ENCODE data around the gene PDIA6. TPM values are rescaled to one million over a fixed set of nuclear protein-coding genes. Genes with fewer than 3 reads are reported as not detected.
"Not testable (repeated sequence)": the region's sequence is repeated elsewhere in the genome, so short reads cannot be mapped to it uniquely, and the experiment has no call there.

Gene PDIA6
- total RNA-seq, 1 donor from 2014 or later, result 316 TPM

GRCh38 chr2:10813163-10814138 lies 866 bp upstream of the PDIA6 start:
- not testable (repeated sequence) for DNase-seq (ENCODE audit: extremely low read depth, low read depth, low spot score)

- no peak for DNase-seq (ENCODE audit: extremely low read depth, low read depth, low spot score)
These were observed 1.1 kb downstream of the PDIA6 start for GRCh38 chr2:10811517-10811916.

- DNase-seq (ENCODE audit: extremely low read depth, low read depth, low spot score), result no peak
These were observed 2.1 kb downstream of the PDIA6 start for GRCh38 chr2:10810202-10811161.

DNA sequence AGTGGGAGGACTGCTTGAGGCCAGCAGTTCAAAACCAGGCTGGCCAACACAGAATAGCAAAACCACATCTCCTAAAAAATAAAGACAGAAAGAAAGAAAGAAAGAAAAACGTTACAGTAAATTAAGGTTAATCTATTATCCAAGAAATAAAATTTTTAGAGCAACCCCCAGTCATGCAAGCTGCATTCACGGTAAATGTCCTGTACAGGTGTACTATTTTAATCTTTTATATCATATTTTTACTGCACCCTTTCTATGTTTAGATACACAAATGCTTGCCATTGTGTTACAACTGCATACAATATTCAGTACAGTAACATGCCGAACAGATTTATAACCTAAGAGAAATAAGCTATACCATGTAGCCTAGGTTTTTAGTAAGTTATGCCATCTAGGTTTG lies 6.0 kb downstream of the PDIA6 start:
- no peak for DNase-seq (ENCODE audit: extremely low read depth, low read depth, low spot score)

DNA sequence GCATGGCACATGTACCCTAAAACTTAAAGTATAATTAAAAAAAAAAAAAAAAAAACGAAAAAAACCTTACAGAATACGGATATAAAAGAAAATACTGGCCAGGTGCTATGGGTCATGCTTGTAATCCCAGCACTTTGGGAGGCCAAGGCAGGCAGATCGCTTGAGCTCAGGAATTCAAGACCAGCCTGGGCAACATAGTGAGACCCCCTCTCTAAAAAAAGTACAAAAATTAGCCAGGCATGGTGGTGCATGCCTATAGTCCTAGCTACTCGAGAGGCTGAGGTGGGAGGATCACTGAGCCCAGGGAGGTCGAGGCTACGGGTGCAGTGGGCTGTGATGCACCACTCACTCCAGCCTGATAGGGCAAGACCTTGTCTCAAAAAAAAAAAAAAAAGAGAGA lies 6.6 kb downstream of the PDIA6 start:
- not testable (repeated sequence) for DNase-seq (ENCODE audit: extremely low read depth, low read depth, low spot score)

GRCh38 chr2:10802657-10803056 lies 9.9 kb downstream of the PDIA6 start:
- no peak for DNase-seq (ENCODE audit: extremely low read depth, low read depth, low spot score)

DNA sequence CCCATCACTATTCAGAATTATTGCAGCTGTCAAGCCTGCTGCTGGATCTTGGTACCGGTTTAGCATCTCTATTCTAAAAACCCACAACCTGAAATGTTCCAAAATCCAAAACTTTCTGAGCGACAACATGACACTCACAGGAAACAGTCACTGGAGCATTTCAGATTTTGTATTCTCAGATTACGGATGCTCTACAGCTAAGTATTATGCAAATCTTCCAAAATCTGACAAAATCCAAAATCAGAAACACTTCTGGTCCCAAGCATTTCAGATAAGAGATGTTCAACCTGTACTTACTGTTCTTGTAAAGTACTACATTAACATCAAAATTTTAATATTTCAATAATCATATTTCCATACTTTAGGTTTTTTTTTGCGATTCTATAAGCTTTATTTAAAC lies 12.4 kb downstream of the PDIA6 start:
- no peak for DNase-seq (ENCODE audit: extremely low read depth, low read depth, low spot score)

GRCh38 chr2:10798783-10799182 lies 13.8 kb downstream of the PDIA6 start:
- DNase-seq (ENCODE audit: extremely low read depth, low read depth, low spot score), result no peak

DNA sequence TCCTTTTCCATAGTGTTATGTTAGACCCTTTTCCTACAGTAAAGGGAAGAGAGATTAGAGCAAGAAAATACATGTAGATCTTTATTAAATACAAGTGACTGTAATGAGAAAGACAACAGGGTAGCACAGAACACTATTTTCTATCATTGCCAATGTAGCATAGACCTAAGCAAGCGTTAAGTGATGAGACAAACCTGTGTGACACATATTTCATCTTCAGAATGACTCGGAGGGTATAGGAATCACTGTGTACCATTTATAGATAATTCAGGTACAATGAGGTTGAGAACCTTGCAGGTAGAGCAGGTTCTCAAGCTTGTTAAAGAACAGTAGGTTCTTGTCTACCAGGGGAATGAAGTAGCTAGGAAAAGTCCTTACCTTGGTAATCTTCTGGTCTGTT lies 15.9 kb downstream of the PDIA6 start:
- DNase-seq (ENCODE audit: extremely low read depth, low read depth, low spot score), result no peak

DNA sequence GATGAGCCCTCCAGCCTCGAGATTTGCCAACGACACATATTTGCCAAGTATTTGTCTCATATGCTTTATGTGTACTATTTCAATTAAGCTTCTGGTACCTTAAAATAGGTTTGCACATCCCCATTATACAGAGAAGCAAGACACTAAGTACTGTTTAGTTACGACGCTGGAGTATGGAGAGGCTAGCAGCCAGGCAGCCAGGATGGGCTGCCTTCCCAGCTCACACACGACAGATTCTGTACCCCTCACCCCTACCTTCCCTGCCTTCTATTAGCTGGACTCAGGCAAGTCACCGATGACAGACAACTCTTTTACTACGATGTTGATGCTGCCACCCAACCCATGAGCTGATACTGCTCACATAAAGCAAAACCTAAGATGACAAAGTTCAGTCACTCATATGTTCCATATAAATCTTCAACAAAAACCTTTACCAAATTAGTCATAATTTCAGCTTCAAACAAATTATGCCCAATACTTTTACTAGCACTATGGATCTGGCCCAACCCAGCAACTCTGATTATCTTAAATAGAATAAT lies 17.0 kb downstream of the PDIA6 start:
- DNase-seq (ENCODE audit: extremely low read depth, low read depth, low spot score), result no peak

GRCh38 chr2:10794876-10795275 lies 17.7 kb downstream of the PDIA6 start:
- DNase-seq (ENCODE audit: extremely low read depth, low read depth, low spot score), result no peak

GRCh38 chr2:10793816-10794215 lies 18.8 kb downstream of the PDIA6 start:
- no peak for DNase-seq (ENCODE audit: extremely low read depth, low read depth, low spot score)

GRCh38 chr2:10792660-10793400 lies 19.8 kb downstream of the PDIA6 start:
- DNase-seq (ENCODE audit: extremely low read depth, low read depth, low spot score), result no peak

GRCh38 chr2:10792001-10792634 lies 20.5 kb downstream of the PDIA6 start:
- no peak for DNase-seq (ENCODE audit: extremely low read depth, low read depth, low spot score)

DNA sequence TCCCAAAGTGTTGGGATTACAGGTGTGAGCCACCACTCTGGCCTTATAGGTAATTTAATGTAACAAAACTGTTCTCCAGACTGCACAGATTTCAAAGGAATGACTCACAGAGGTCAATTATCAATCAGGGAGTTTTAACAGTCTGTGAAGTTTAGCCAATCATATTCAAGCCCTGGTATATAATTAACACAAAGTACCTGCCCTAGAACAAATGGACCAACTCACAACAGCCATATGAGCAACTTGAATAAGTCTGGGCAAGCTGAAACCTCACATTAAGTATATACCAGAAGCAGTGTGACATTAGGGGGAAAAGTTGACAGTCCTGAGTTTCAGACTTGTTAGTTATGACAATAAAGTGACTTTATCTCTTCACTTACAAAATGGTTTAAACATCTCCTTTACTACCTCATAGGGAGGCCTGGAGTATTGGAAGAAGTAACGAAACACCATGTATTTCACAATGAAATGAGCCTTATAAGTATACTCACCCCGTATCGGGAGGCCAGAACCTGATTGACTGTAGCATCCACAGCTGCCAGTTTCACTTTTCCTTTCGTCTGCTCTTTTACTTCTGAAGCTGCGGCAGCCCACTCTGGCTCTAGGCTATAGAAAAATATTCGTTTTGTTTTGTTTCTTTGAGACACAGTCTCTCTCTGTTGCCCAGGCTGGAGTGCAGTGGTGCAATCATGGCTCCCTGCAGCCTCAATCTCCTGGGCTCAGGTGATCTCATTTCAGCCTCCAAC lies 22.2 kb downstream of the PDIA6 start:
- no peak for DNase-seq (ENCODE audit: extremely low read depth, low read depth, low spot score)

DNA sequence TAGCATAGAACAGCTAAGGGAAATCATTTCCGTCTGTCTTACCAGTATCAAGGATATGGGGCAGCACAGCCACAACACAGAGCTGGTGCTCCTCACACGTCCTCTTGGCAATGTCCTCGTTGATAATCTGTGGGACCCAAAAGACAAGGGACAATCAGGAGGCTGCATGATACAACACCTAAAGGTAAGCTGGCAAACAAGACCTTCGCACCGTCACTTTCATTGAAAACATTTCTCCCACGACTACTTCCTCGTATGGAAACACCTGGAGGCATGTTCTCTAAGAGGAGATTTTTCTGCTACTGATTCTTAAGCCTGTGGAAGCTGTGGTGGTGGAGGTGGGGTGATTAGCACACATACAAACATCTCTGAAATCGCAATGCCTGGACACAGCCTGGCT lies 23.7 kb downstream of the PDIA6 start:
- no peak for DNase-seq (ENCODE audit: extremely low read depth, low read depth, low spot score)

GRCh38 chr2:10787176-10787968 lies 25.2 kb downstream of the PDIA6 start:
- no peak for DNase-seq (ENCODE audit: extremely low read depth, low read depth, low spot score)

GRCh38 chr2:10786240-10786982 lies 26.2 kb downstream of the PDIA6 start:
- no peak for DNase-seq (ENCODE audit: extremely low read depth, low read depth, low spot score)

Measured in glomerular endothelial cell (primary cell).